ENCODE results near the gene RASAL3.

The RASAL3 gene

GRCh38 chr19:15464394-15465385 is at the start of gene RASAL3:
RASAL3 (minus strand) TSS chr19:15464544; CDS start chr19:15464358, 186 bp downstream.
- Histone ChIP-seq H3K79me2 (ENCODE audit: low read length) (peaks cover 48% of the 10 kb centered on the region), H3K4me2 (ENCODE audit: low read depth, low read length) (peak within 1 kb of the TSS; percentile 77), H4K20me1 (ENCODE audit: insufficient read depth, low read length) (no peaks in the 10 kb centered on the region), H3F3A (ENCODE audit: insufficient read depth, low read length) (peaks cover 29% of the 10 kb centered on the region), H3K27ac (ENCODE audit: low read length) (peak within 1 kb of the TSS; percentile 81; the same call in 1 of the 2 replicates), H3K9ac (ENCODE audit: low read length) (peak within 1 kb of the TSS; percentile 88), H3K9me3 (replicated peaks; ENCODE audit: insufficient read depth, low read length) (no peaks in the 10 kb centered on the region), H3K4me1 (ENCODE audit: low read length) (peaks cover 24% of the 10 kb centered on the region), H3K27me3 (replicated peaks; ENCODE audit: insufficient read depth, low read length) (no peaks in the 10 kb centered on the region), H3K9me2 (replicated peaks; ENCODE audit: insufficient read depth, low read length) (no peaks in the 10 kb centered on the region), H3K4me3 (ENCODE audit: low read length) (peak within 1 kb of the TSS; percentile 84), H3K36me3 (replicated peaks; ENCODE audit: insufficient read depth, low read length) (no peaks in the 10 kb centered on the region; the same call in 1 of the 2 replicates), H2AFZ (ENCODE audit: low read length) (peak within 1 kb of the TSS; percentile 69)
- no peak for TF ChIP-seq EZH2phosphoT487 (IDR thresholded peaks at IDR 0.05; ENCODE audit: low read length)
- TF ChIP-seq EZH2 (optimal IDR thresholded peaks at IDR 0.05; ENCODE audit: low read depth, low read length) = no peak
- no peak for TF ChIP-seq CTCF (IDR thresholded peaks at IDR 0.05; ENCODE audit: low read length)
- DNase-seq = peak; percentile 73

- H3K27ac ChIP-seq (ENCODE audit: low read length) = no peak overlapping the region
- 0 out of 2 replicates have a peak, but pooled peaks cover 3% of the 10 kb centered on the region for H3F3A ChIP-seq (ENCODE audit: insufficient read depth, low read length)
- H3K27me3 ChIP-seq (replicated peaks; ENCODE audit: insufficient read depth, low read length) = peaks cover 70% of the 10 kb centered on the region
- H3K79me2 ChIP-seq (ENCODE audit: low read length) = no peaks in the 10 kb centered on the region
- no peaks in the 10 kb centered on the region for H3K36me3 ChIP-seq (replicated peaks; ENCODE audit: insufficient read depth, low read length)
- no peak overlapping the region for H3K4me3 ChIP-seq (ENCODE audit: low read length)
- TF ChIP-seq EZH2phosphoT487 (IDR thresholded peaks at IDR 0.05; ENCODE audit: low read length) (no peak), CTCF (IDR thresholded peaks at IDR 0.05; ENCODE audit: low read length) (no peak), EZH2 (optimal IDR thresholded peaks at IDR 0.05; ENCODE audit: low read depth, low read length) (no peak)
- no peak for DNase-seq
- H3K4me1 ChIP-seq (ENCODE audit: low read length) = peaks cover 7% of the 10 kb centered on the region; the same call in 1 of the 2 replicates
- H3K9me2 ChIP-seq (replicated peaks; ENCODE audit: insufficient read depth, low read length) = no peaks in the 10 kb centered on the region
- no peak overlapping the region for H3K9ac ChIP-seq (ENCODE audit: low read length)
- no peaks in the 10 kb centered on the region for H4K20me1 ChIP-seq (ENCODE audit: insufficient read depth, low read length)
- H3K4me2 ChIP-seq (ENCODE audit: low read depth, low read length) = no peak overlapping the region
- H3K9me3 ChIP-seq (replicated peaks; ENCODE audit: insufficient read depth, low read length) = no peaks in the 10 kb centered on the region
- H2AFZ ChIP-seq (ENCODE audit: low read length) = no peak overlapping the region
Measured at GRCh38 chr19:15511671-15512424, 47.5 kb upstream of the RASAL3 start.

GRCh38 chr19:15508035-15508710 is 43.8 kb upstream of the RASAL3 start, which contains the start of gene CYP4F22:
CYP4F22 (plus strand) TSS chr19:15508525; CDS start chr19:15525337, 16,812 bp downstream.
- Histone ChIP-seq H3K9me2 (replicated peaks; ENCODE audit: insufficient read depth, low read length) (no peaks in the 10 kb centered on the region), H3K36me3 (replicated peaks; ENCODE audit: insufficient read depth, low read length) (no peaks in the 10 kb centered on the region), H3K9ac (ENCODE audit: low read length) (no peak within 1 kb of the TSS), H3K4me2 (ENCODE audit: low read depth, low read length) (no peak within 1 kb of the TSS), H3K4me1 (ENCODE audit: low read length) (no peaks in the 10 kb centered on the region), H3K9me3 (replicated peaks; ENCODE audit: insufficient read depth, low read length) (no peaks in the 10 kb centered on the region), H2AFZ (ENCODE audit: low read length) (no peak within 1 kb of the TSS), H3K79me2 (ENCODE audit: low read length) (no peaks in the 10 kb centered on the region), H3K27me3 (replicated peaks; ENCODE audit: insufficient read depth, low read length) (peaks cover 79% of the 10 kb centered on the region), H4K20me1 (ENCODE audit: insufficient read depth, low read length) (no peaks in the 10 kb centered on the region), H3K27ac (ENCODE audit: low read length) (no peak within 1 kb of the TSS), H3F3A (ENCODE audit: insufficient read depth, low read length) (no peaks in the 10 kb centered on the region), H3K4me3 (ENCODE audit: low read length) (no peak within 1 kb of the TSS)
- TF ChIP-seq EZH2phosphoT487 (IDR thresholded peaks at IDR 0.05; ENCODE audit: low read length) = no peak
- TF ChIP-seq CTCF (IDR thresholded peaks at IDR 0.05; ENCODE audit: low read length) = no peak
- no peak for TF ChIP-seq EZH2 (optimal IDR thresholded peaks at IDR 0.05; ENCODE audit: low read depth, low read length)
- no peak for DNase-seq

Measured in MM.1S (cell line).